SHP77 treated with DMSO at 0.1 percent for 48 hours (cell line): ENCODE data around the gene MAOA.
"Not testable (repeated sequence)": the region's sequence is repeated elsewhere in the genome, so short reads cannot be mapped to it uniquely, and the experiment has no call there.

Experiments
- DNase-seq: peaks from one replicate; lab custom pipeline; 2025; lab: John Stamatoyannopoulos, UW

Gene MAOA

GRCh38 chrX:43664258-43664657 is 8.2 kb downstream of the MAOA start:
- DNase-seq = no peak

GRCh38 chrX:43664708-43665107 is 8.6 kb downstream of the MAOA start:
- DNase-seq = no peak

- no peak for DNase-seq
Observed at GRCh38 chrX:43666311-43666912, 10.3 kb downstream of the MAOA start.

GRCh38 chrX:43675965-43676628 is 20.0 kb downstream of the MAOA start:
- not testable (repeated sequence) for DNase-seq

- no peak for DNase-seq
Observed at GRCh38 chrX:43676971-43677572, 21.0 kb downstream of the MAOA start.

- no peak for DNase-seq
Observed at GRCh38 chrX:43677993-43678392, 21.9 kb downstream of the MAOA start.

GRCh38 chrX:43679058-43679457 is 23.0 kb downstream of the MAOA start:
- no peak for DNase-seq

- DNase-seq = peak; percentile 1
Observed at GRCh38 chrX:43679778-43680177, 23.7 kb downstream of the MAOA start.

GRCh38 chrX:43682726-43683125 is 26.6 kb downstream of the MAOA start:
- DNase-seq = no peak

- no peak for DNase-seq
Observed at GRCh38 chrX:43685221-43685620, 29.1 kb downstream of the MAOA start.

- DNase-seq = no peak
Observed at GRCh38 chrX:43688586-43688985, 32.5 kb downstream of the MAOA start.

- DNase-seq = peak; percentile 9
Observed at GRCh38 chrX:43693602-43694406, 37.7 kb downstream of the MAOA start.

GRCh38 chrX:43699475-43699874 is 43.4 kb downstream of the MAOA start:
- no peak for DNase-seq

- no peak for DNase-seq
Observed at GRCh38 chrX:43702079-43702524, 46.0 kb downstream of the MAOA start.

- DNase-seq = no peak
Observed at GRCh38 chrX:43702660-43703059, 46.6 kb downstream of the MAOA start.

- no peak for DNase-seq
Observed at GRCh38 chrX:43703211-43703791, 47.2 kb downstream of the MAOA start.

- no peak for DNase-seq
Observed at GRCh38 chrX:43706786-43707370, 50.8 kb downstream of the MAOA start.

GRCh38 chrX:43707812-43708548 is 51.9 kb downstream of the MAOA start:
- DNase-seq = no peak

- DNase-seq = no peak
Observed at GRCh38 chrX:43716144-43716543, 60.0 kb downstream of the MAOA start.

- no peak for DNase-seq
Observed at GRCh38 chrX:43716696-43717095, 60.6 kb downstream of the MAOA start.

GRCh38 chrX:43717161-43717560 is 61.1 kb downstream of the MAOA start:
- no peak for DNase-seq
